WTC11 (cell line): ENCODE results near the gene RGMA. TPM values are rescaled to one million over a fixed set of nuclear protein-coding genes. Genes with fewer than 3 reads are reported as not detected.

Experiments
- ATAC-seq: fragments of 200-7000 bp; cut with Tn5 transposase; 2 replicates; pipeline ENCODE4 v1.10.0; 2021; ENCODE audit warnings: mild to moderate bottlenecking, moderate library complexity
- CTCF ChIA-PET: fragments of 300-600 bp; sonication (Branson Sonifier 250); formaldehyde crosslinking; loops from one replicate; lab custom pipeline; 2021; ENCODE audit warnings: antibody characterized with exemption; lab: Charles Lee
- POLR2A ChIA-PET: fragments of 350-600 bp; sonication (Branson Sonifier 250); formaldehyde crosslinking; loops from one replicate; lab custom pipeline; 2021; ENCODE audit warnings: antibody characterized with exemption; lab: Charles Lee
- DNase-seq: peaks from one replicate; pipeline ENCODE4 v3.0.0; 2021; ENCODE audit warnings: low spot score
- H3K27ac Mint-ChIP-seq: 2 replicates; pipeline ENCODE4 v1.8.0; 2021; ENCODE audit warnings: mixed read lengths
- H3K27me3 Mint-ChIP-seq: 2 replicates; pipeline ENCODE4 v1.8.0; 2021; ENCODE audit warnings: low read depth, mild to moderate bottlenecking, moderate library complexity, mixed read lengths
- H3K36me3 Mint-ChIP-seq: 2 replicates; pipeline ENCODE4 v1.8.0; 2021; ENCODE audit warnings: mixed read lengths
- H3K4me1 Mint-ChIP-seq: 2 replicates; pipeline ENCODE4 v1.8.0; 2022; ENCODE audit warnings: mixed read lengths
- H3K4me3 Mint-ChIP-seq: 2 replicates; pipeline ENCODE4 v1.8.0; 2021; ENCODE audit warnings: mild to moderate bottlenecking, moderate library complexity, mixed read lengths
- H3K9me3 Mint-ChIP-seq: 2 replicates; pipeline ENCODE4 v1.8.0; 2021; ENCODE audit warnings: mixed read lengths
- CBFB ChIP-seq: sonication (generic); formaldehyde crosslinking; IDR thresholded peaks from 2 replicates; pipeline ENCODE4 v1.8.1; 2022; ENCODE audit warnings: mild to moderate bottlenecking, low read depth, missing genetic modification reagents
- CREB1 ChIP-seq: sonication (generic); formaldehyde crosslinking; IDR thresholded peaks from 2 replicates; pipeline ENCODE4 v1.8.0; 2023; ENCODE audit warnings: mild to moderate bottlenecking, missing genetic modification reagents
- EMX1 ChIP-seq: fragments of 250-450 bp; sonication (Bioruptor Pico); IDR thresholded peaks from 2 replicates; pipeline ENCODE4 v1.8.0; 2021; ENCODE audit warnings: mild to moderate bottlenecking
- ESRRA ChIP-seq: sonication (generic); formaldehyde crosslinking; IDR thresholded peaks from 2 replicates; pipeline ENCODE4 v1.8.1; 2022; ENCODE audit warnings: mild to moderate bottlenecking, missing genetic modification reagents, borderline replicate concordance
- FOXJ3 ChIP-seq: sonication (generic); formaldehyde crosslinking; IDR thresholded peaks from 2 replicates; pipeline ENCODE4 v1.9.0; 2021; ENCODE audit warnings: missing genetic modification reagents, mild to moderate bottlenecking, borderline replicate concordance
- GRHL2 ChIP-seq: fragments of 250-450 bp; sonication (Bioruptor Pico); IDR thresholded peaks from 2 replicates; pipeline ENCODE4 v1.8.0; 2022; ENCODE audit warnings: mild to moderate bottlenecking, moderate library complexity; ENCODE audit not compliant: insufficient replicate concordance, severe bottlenecking
- JAZF1 ChIP-seq: fragments of 250-450 bp; sonication (Bioruptor Pico); IDR thresholded peaks from 2 replicates; pipeline ENCODE4 v1.9.0; 2021; ENCODE audit warnings: moderate library complexity, mild to moderate bottlenecking, inconsistent platforms
- JUN ChIP-seq: sonication (generic); formaldehyde crosslinking; IDR thresholded peaks from 2 replicates; pipeline ENCODE4 v1.8.0; 2023; ENCODE audit warnings: mild to moderate bottlenecking, missing genetic modification reagents
- MXD4 ChIP-seq: fragments of 250-450 bp; sonication (Bioruptor Pico); IDR thresholded peaks from 2 replicates; pipeline ENCODE4 v1.8.0; 2021; ENCODE audit warnings: mild to moderate bottlenecking, moderate library complexity, borderline replicate concordance
- NFATC4 ChIP-seq: fragments of 250-450 bp; sonication (Bioruptor Pico); IDR thresholded peaks from 2 replicates; pipeline ENCODE4 v1.9.0; 2021; ENCODE audit warnings: mild to moderate bottlenecking
- NFYB ChIP-seq: sonication (generic); formaldehyde crosslinking; conservative IDR thresholded peaks from 2 replicates; pipeline ENCODE4 v1.8.0; 2022; ENCODE audit warnings: low read depth, missing genetic modification reagents
- NR1H2 ChIP-seq: sonication (generic); formaldehyde crosslinking; IDR thresholded peaks from 2 replicates; pipeline ENCODE4 v1.9.0; 2021; ENCODE audit warnings: mild to moderate bottlenecking, moderate library complexity, missing genetic modification reagents
- NR2C2 ChIP-seq: sonication (generic); formaldehyde crosslinking; IDR thresholded peaks from 2 replicates; pipeline ENCODE4 v1.8.0; 2022; ENCODE audit warnings: mild to moderate bottlenecking, missing genetic modification reagents
- NR3C1 ChIP-seq: sonication (generic); formaldehyde crosslinking; conservative IDR thresholded peaks from 2 replicates; pipeline ENCODE4 v1.8.1; 2023; ENCODE audit warnings: low read depth, mild to moderate bottlenecking, missing genetic modification reagents
- OVOL2 ChIP-seq: fragments of 250-450 bp; sonication (Bioruptor Pico); IDR thresholded peaks from 2 replicates; pipeline ENCODE4 v1.9.0; 2021; ENCODE audit warnings: mild to moderate bottlenecking, borderline replicate concordance
- PRRX2 ChIP-seq: fragments of 250-450 bp; sonication (Bioruptor Pico); IDR thresholded peaks from 2 replicates; pipeline ENCODE4 v1.8.0; 2021; ENCODE audit warnings: mild to moderate bottlenecking
- RORB ChIP-seq: fragments of 250-450 bp; sonication (Bioruptor Pico); IDR thresholded peaks from 2 replicates; pipeline ENCODE4 v1.9.0; 2021; ENCODE audit warnings: mild to moderate bottlenecking
- SP1 ChIP-seq: sonication (generic); formaldehyde crosslinking; conservative IDR thresholded peaks from 2 replicates; pipeline ENCODE4 v1.8.1; 2022; ENCODE audit warnings: missing genetic modification reagents
- TCF7 ChIP-seq: sonication (generic); formaldehyde crosslinking; IDR thresholded peaks from 2 replicates; pipeline ENCODE4 v1.8.0; 2022; ENCODE audit warnings: mild to moderate bottlenecking, low read depth, missing genetic modification reagents, moderate library complexity
- TEAD1 ChIP-seq: sonication (generic); formaldehyde crosslinking; IDR thresholded peaks from 2 replicates; pipeline ENCODE4 v1.8.0; 2022; ENCODE audit warnings: mild to moderate bottlenecking, missing genetic modification reagents
- ZNF263 ChIP-seq: sonication (generic); formaldehyde crosslinking; IDR thresholded peaks from 2 replicates; pipeline ENCODE4 v1.8.1; 2022; ENCODE audit warnings: low read depth, mild to moderate bottlenecking, moderate library complexity, missing genetic modification reagents
- ZNF396 ChIP-seq: fragments of 250-450 bp; sonication (Bioruptor Pico); IDR thresholded peaks from 2 replicates; pipeline ENCODE4 v1.8.0; 2021; ENCODE audit warnings: mild to moderate bottlenecking, moderate library complexity, borderline replicate concordance
- ZNF423 ChIP-seq: fragments of 250-450 bp; sonication (Bioruptor Pico); IDR thresholded peaks from 2 replicates; pipeline ENCODE4 v2.1.2; 2022; ENCODE audit warnings: mild to moderate bottlenecking, moderate library complexity
- total RNA-seq: library from RNA; stranded (reverse); gene quantifications from 3 replicates; pipeline ENCODE4 v1.2.3, GENCODE V29; 2021
- TF ChIP-seq, protein P1 (sequence below): fragments of 250-450 bp; sonication (Bioruptor Pico); IDR thresholded peaks from 2 replicates; pipeline ENCODE4 v1.9.0; 2021; ENCODE audit warnings: mild to moderate bottlenecking
- TF ChIP-seq, protein P2 (sequence below): sonication (generic); formaldehyde crosslinking; conservative IDR thresholded peaks from 2 replicates; pipeline ENCODE4 v1.8.1; 2023; ENCODE audit warnings: mild to moderate bottlenecking, low read depth, missing genetic modification reagents, moderate library complexity
- TF ChIP-seq, protein P3 (sequence below): sonication (generic); formaldehyde crosslinking; IDR thresholded peaks from 2 replicates; pipeline ENCODE4 v1.8.1; 2022; ENCODE audit warnings: missing genetic modification reagents, borderline replicate concordance
- TF ChIP-seq, protein P4 (sequence below): sonication (generic); formaldehyde crosslinking; IDR thresholded peaks from 2 replicates; pipeline ENCODE4 v1.8.0; 2023; ENCODE audit warnings: missing genetic modification reagents
- TF ChIP-seq, protein P5 (sequence below): fragments of 250-450 bp; sonication (Bioruptor Pico); IDR thresholded peaks from 2 replicates; pipeline ENCODE4 v1.9.0; 2021; ENCODE audit warnings: moderate library complexity, mild to moderate bottlenecking, inconsistent platforms, borderline replicate concordance
- TF ChIP-seq, protein P6 (sequence below): sonication (generic); formaldehyde crosslinking; IDR thresholded peaks from 2 replicates; pipeline ENCODE4 v1.8.1; 2022; ENCODE audit warnings: low read depth, mild to moderate bottlenecking, moderate library complexity, missing genetic modification reagents, borderline replicate concordance
- TF ChIP-seq, protein P7 (sequence below): sonication (generic); formaldehyde crosslinking; IDR thresholded peaks from 2 replicates; pipeline ENCODE4 v1.8.1; 2022; ENCODE audit warnings: low read depth, missing genetic modification reagents, borderline replicate concordance

The RGMA gene
- total RNA-seq, 1 experiment from 2014 or later: 47.2 TPM

DNA sequence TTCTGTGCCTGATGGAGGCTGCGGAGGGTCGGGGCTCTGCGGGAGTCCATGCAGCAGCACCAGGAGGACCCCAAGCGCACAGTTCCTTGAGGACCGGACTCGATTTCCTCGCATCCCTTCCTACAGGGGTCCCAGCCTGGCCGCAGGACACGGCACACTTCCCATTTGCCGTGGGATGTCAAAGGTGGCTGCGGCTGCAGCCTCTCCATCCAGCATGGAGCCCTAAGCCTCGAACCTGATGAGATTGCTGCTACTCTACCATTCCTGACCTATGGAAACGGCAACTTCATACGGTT, 40.6 kb downstream of the RGMA start (continued):
- TF ChIP-seq MXD4 (CRISPR knock-in tag) (no peak), EMX1 (CRISPR knock-in tag) (no peak), NFATC4 (CRISPR knock-in tag) (no peak), OVOL2 (no peak)
- TF ChIP-seq, protein P1, sequence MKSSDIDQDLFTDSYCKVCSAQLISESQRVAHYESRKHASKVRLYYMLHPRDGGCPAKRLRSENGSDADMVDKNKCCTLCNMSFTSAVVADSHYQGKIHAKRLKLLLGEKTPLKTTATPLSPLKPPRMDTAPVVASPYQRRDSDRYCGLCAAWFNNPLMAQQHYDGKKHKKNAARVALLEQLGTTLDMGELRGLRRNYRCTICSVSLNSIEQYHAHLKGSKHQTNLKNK (CRISPR knock-in tag): no peak

DNA sequence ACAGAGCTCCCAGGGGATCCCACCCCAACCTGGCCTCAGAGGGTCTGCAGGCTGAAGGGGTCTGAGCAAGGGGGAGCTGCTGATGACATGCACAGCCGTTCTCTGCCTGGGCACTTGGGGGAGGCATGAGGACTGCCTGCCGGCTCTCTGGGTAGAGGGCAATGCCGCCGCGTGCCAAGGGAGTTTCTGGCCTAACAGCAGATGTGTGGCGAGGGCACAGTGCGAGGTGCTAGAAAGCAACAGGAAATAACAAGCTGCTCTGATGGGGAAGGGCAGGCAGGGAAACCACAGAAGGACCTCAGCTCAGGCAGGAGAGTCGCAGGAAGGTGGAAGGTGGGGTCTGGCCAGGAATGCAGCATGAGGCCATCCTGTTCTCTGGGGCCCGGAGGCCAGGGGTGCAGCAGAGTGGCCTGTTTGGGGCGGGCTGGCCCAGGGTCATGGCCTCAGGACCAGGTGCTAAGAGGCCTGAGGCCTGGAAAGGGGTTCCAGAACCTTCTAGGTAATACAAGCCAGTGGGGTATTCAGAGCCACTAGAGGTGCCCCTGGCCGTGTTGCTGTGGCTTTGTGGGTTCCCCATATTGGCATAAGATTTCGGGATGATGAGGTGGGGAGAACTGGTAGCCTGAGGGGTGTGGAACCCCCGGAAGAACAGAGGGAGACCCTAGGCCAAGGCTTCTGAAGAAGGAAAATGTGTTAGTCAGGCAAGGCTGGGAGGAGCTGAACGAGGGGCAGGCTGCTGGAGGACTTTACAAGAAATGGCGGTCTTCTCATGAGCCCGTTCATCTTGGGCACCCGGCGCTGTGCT, 41.2 kb downstream of the RGMA start:
- CTCF ChIA-PET: interaction anchor here (1.1 to 1.3 kb wide), 2 partner anchors 10 to 12 kb away, joined by 3 to 7 read pairs; no protein-coding TSS in a partner anchor

DNA sequence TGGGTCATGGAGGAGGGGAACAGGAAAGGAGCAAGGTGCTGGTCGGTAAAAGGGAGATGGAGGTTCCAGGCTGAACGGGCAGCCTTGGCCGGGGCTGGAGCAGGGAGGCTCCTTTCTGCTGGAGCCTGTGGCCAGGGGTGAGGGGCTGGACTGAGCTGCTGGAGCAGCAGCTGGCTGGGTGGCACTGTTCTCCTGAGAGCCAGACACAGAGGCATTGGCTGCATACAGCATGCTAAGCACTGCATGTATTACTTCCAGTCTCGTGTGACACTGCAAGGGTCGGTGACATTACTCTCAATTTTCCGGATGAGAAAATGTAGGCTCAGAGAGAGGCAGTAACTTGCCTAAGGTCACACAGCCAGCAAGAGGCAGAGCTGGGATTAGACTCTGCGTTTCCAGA, 42.3 kb downstream of the RGMA start:
- no peaks in the 10 kb centered on the region for H3K27me3 Mint-ChIP-seq
- H3K4me1 Mint-ChIP-seq: peaks cover 3% of the 10 kb centered on the region; the same call in 1 of the 2 replicates
- ATAC-seq (no peak), DNase-seq (no peak)
- H3K27ac Mint-ChIP-seq: no peak overlapping the region
- H3K4me3 Mint-ChIP-seq: no peak overlapping the region
- ChIA-PET CTCF (interaction anchor here (1.3 kb wide), 1 partner anchor 11 kb away, joined by 7 read pairs; no protein-coding TSS in a partner anchor), POLR2A (no interaction called here)
- peaks cover 10% of the 10 kb centered on the region for H3K9me3 Mint-ChIP-seq
- peaks cover 60% of the 10 kb centered on the region for H3K36me3 Mint-ChIP-seq
- TF ChIP-seq ZNF396: no peak
- TF ChIP-seq ZNF263: no peak
- no peak for TF ChIP-seq NFYB
- TF ChIP-seq, protein P2, sequence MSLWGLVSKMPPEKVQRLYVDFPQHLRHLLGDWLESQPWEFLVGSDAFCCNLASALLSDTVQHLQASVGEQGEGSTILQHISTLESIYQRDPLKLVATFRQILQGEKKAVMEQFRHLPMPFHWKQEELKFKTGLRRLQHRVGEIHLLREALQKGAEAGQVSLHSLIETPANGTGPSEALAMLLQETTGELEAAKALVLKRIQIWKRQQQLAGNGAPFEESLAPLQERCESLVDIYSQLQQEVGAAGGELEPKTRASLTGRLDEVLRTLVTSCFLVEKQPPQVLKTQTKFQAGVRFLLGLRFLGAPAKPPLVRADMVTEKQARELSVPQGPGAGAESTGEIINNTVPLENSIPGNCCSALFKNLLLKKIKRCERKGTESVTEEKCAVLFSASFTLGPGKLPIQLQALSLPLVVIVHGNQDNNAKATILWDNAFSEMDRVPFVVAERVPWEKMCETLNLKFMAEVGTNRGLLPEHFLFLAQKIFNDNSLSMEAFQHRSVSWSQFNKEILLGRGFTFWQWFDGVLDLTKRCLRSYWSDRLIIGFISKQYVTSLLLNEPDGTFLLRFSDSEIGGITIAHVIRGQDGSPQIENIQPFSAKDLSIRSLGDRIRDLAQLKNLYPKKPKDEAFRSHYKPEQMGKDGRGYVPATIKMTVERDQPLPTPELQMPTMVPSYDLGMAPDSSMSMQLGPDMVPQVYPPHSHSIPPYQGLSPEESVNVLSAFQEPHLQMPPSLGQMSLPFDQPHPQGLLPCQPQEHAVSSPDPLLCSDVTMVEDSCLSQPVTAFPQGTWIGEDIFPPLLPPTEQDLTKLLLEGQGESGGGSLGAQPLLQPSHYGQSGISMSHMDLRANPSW (CRISPR knock-in tag): no peak
- TF ChIP-seq TEAD1 (CRISPR knock-in tag): no peak
- no peak for TF ChIP-seq NR3C1 (CRISPR knock-in tag)
- no peak for TF ChIP-seq NR2C2 (CRISPR knock-in tag)
- no peak for TF ChIP-seq RORB (CRISPR knock-in tag)
- no peak for TF ChIP-seq EMX1 (CRISPR knock-in tag)
- TF ChIP-seq ZNF423 (CRISPR knock-in tag): no peak

More for the DNA sequence above, 41.2 kb downstream of the RGMA start:
- peaks cover 68% of the 10 kb centered on the region for H3K36me3 Mint-ChIP-seq
- no peaks in the 10 kb centered on the region for H3K27me3 Mint-ChIP-seq
- H3K4me3 Mint-ChIP-seq: no peak overlapping the region
- TF ChIP-seq GRHL2: no peak
- TF ChIP-seq, protein P3, sequence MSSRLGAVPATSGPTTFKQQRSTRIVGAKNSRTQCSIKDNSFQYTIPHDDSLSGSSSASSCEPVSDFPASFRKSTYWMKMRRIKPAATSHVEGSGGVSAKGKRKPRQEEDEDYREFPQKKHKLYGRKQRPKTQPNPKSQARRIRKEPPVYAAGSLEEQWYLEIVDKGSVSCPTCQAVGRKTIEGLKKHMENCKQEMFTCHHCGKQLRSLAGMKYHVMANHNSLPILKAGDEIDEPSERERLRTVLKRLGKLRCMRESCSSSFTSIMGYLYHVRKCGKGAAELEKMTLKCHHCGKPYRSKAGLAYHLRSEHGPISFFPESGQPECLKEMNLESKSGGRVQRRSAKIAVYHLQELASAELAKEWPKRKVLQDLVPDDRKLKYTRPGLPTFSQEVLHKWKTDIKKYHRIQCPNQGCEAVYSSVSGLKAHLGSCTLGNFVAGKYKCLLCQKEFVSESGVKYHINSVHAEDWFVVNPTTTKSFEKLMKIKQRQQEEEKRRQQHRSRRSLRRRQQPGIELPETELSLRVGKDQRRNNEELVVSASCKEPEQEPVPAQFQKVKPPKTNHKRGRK (CRISPR knock-in tag): no peak
- TF ChIP-seq ZNF263: no peak
- TF ChIP-seq CREB1 (CRISPR knock-in tag): no peak
- no peak for TF ChIP-seq SP1 (CRISPR knock-in tag)
- TF ChIP-seq, protein P4, sequence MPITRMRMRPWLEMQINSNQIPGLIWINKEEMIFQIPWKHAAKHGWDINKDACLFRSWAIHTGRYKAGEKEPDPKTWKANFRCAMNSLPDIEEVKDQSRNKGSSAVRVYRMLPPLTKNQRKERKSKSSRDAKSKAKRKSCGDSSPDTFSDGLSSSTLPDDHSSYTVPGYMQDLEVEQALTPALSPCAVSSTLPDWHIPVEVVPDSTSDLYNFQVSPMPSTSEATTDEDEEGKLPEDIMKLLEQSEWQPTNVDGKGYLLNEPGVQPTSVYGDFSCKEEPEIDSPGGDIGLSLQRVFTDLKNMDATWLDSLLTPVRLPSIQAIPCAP (CRISPR knock-in tag): no peak
- no peak for TF ChIP-seq JUN (CRISPR knock-in tag)
- no peak for TF ChIP-seq ESRRA (CRISPR knock-in tag)
- TF ChIP-seq, protein P5, sequence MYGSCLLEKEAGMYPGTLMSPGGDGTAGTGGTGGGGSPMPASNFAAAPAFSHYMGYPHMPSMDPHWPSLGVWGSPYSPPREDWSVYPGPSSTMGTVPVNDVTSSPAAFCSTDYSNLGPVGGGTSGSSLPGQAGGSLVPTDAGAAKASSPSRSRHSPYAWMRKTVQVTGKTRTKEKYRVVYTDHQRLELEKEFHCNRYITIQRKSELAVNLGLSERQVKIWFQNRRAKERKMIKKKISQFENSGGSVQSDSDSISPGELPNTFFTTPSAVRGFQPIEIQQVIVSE: no peak
- TF ChIP-seq NR3C1 (CRISPR knock-in tag): no peak
- TF ChIP-seq, protein P6, sequence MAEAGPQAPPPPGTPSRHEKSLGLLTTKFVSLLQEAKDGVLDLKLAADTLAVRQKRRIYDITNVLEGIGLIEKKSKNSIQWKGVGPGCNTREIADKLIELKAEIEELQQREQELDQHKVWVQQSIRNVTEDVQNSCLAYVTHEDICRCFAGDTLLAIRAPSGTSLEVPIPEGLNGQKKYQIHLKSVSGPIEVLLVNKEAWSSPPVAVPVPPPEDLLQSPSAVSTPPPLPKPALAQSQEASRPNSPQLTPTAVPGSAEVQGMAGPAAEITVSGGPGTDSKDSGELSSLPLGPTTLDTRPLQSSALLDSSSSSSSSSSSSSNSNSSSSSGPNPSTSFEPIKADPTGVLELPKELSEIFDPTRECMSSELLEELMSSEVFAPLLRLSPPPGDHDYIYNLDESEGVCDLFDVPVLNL (CRISPR knock-in tag): no peak
- no peak for TF ChIP-seq FOXJ3
- no peak for TF ChIP-seq PRRX2
- TF ChIP-seq NR1H2 (CRISPR knock-in tag): no peak
- no peak for TF ChIP-seq TCF7
- TF ChIP-seq JAZF1 (CRISPR knock-in tag): no peak
- TF ChIP-seq, protein P7, sequence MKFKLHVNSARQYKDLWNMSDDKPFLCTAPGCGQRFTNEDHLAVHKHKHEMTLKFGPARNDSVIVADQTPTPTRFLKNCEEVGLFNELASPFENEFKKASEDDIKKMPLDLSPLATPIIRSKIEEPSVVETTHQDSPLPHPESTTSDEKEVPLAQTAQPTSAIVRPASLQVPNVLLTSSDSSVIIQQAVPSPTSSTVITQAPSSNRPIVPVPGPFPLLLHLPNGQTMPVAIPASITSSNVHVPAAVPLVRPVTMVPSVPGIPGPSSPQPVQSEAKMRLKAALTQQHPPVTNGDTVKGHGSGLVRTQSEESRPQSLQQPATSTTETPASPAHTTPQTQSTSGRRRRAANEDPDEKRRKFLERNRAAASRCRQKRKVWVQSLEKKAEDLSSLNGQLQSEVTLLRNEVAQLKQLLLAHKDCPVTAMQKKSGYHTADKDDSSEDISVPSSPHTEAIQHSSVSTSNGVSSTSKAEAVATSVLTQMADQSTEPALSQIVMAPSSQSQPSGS (CRISPR knock-in tag): no peak
- no peak for TF ChIP-seq CBFB (CRISPR knock-in tag)
- POLR2A ChIA-PET: no interaction called here
- peaks cover 10% of the 10 kb centered on the region for H3K9me3 Mint-ChIP-seq
- no peak for DNase-seq
- 0 out of 2 replicates have a peak overlapping the region, but pooled peaks have one; percentile 63 for H3K27ac Mint-ChIP-seq
- peaks cover 3% of the 10 kb centered on the region; the same call in 1 of the 2 replicates for H3K4me1 Mint-ChIP-seq
- ATAC-seq: no peak
